Upper lobe of right lung (tissue), 1 donor: ENCODE results near the gene EHHADH. TPM values are rescaled to one million over a fixed set of nuclear protein-coding genes. Genes with fewer than 3 reads are reported as not detected.

Experiments used
- ATAC-seq: fragments of 200-7000 bp; cut with Tn5 transposase; one replicate; pipeline ENCODE4 v1.9.1; 2020; ENCODE audit warnings: mild to moderate bottlenecking, moderate library complexity
- DNase-seq: peaks from one replicate; pipeline ENCODE4 v3.0.0-alpha.2; 2020
- H3K27ac ChIP-seq: fragments of 200-600 bp; one replicate; pipeline ENCODE4 v1.8.0; 2022
- H3K27me3 ChIP-seq: fragments of 200-600 bp; one replicate; pipeline ENCODE4 v1.8.0; 2022; ENCODE audit warnings: mild to moderate bottlenecking
- H3K36me3 ChIP-seq: fragments of 200-600 bp; one replicate; pipeline ENCODE4 v1.8.0; 2022
- H3K4me1 ChIP-seq: fragments of 200-600 bp; one replicate; pipeline ENCODE4 v1.8.0; 2022
- H3K4me3 ChIP-seq: fragments of 200-600 bp; one replicate; pipeline ENCODE4 v1.8.0; 2022; ENCODE audit warnings: mild to moderate bottlenecking
- H3K9me3 ChIP-seq: fragments of 200-600 bp; one replicate; pipeline ENCODE4 v1.8.0; 2022
- intact Hi-C: fragments of 100-400 bp; cut with DNase I; formaldehyde crosslinking; loops from one replicate; pipeline ENCODE4 v1.11.0; 2022
- microRNA-seq: library from miRNA; unstranded; fragments of <30 nt; microRNA quantifications from one replicate; pipeline ENCODE4 v1.2.0, GENCODE V29; 2020; ENCODE audit warnings: borderline microRNAs expressed
- total RNA-seq: library from RNA; stranded (reverse); fragmentation: NEBNext Ultra II Directional; extraction: Animal tissue kit (Norgen Biotek cat#: 25700); gene quantifications from one replicate; pipeline ENCODE4 v1.2.1, GENCODE V29; 2021
- TF ChIP-seq, protein P1 (sequence below): fragments of 200-600 bp; IDR thresholded peaks from one replicate; pipeline ENCODE4 v1.8.0; 2022; ENCODE audit warnings: antibody characterized with exemption
- donor health status: DM: no; HTN: yes; CAD: no; lungs with severe emphysema.

EHHADH gene
- total RNA-seq, 1 donor from 2014 or later, result 12.0 TPM

DNA sequence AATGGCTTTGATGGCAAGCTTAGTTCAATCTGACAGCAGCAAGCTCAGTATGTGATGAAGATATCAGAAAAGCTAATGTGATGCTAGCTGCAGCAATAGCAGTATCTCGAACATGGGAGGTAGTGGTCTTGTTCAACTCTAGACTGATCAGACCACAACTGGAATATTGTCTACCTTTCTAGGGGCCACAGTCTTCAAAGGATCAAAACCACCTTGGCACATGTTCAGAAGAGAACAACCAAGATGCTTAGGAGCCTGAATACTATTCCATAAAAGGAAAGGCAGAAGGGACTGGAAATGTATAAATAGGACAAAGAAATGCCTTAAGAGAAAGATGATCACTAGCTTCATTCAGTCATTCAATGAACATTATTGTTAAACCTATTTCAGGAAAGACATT is 103.3 kb downstream of the EHHADH start:
- H3K36me3 ChIP-seq, result no peaks in the 10 kb centered on the region
- no peak for DNase-seq
- H3K4me1 ChIP-seq, result peaks cover 8% of the 10 kb centered on the region
- intact Hi-C loops, result no loop called here
- ATAC-seq, result no peak
- H3K27ac ChIP-seq, result no peak overlapping the region
- no peak overlapping the region for H3K4me3 ChIP-seq
- TF ChIP-seq, protein P1, sequence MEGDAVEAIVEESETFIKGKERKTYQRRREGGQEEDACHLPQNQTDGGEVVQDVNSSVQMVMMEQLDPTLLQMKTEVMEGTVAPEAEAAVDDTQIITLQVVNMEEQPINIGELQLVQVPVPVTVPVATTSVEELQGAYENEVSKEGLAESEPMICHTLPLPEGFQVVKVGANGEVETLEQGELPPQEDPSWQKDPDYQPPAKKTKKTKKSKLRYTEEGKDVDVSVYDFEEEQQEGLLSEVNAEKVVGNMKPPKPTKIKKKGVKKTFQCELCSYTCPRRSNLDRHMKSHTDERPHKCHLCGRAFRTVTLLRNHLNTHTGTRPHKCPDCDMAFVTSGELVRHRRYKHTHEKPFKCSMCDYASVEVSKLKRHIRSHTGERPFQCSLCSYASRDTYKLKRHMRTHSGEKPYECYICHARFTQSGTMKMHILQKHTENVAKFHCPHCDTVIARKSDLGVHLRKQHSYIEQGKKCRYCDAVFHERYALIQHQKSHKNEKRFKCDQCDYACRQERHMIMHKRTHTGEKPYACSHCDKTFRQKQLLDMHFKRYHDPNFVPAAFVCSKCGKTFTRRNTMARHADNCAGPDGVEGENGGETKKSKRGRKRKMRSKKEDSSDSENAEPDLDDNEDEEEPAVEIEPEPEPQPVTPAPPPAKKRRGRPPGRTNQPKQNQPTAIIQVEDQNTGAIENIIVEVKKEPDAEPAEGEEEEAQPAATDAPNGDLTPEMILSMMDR, result no peak
- H3K27me3 ChIP-seq, result peaks cover 30% of the 10 kb centered on the region
- H3K9me3 ChIP-seq, result no peaks in the 10 kb centered on the region

DNA sequence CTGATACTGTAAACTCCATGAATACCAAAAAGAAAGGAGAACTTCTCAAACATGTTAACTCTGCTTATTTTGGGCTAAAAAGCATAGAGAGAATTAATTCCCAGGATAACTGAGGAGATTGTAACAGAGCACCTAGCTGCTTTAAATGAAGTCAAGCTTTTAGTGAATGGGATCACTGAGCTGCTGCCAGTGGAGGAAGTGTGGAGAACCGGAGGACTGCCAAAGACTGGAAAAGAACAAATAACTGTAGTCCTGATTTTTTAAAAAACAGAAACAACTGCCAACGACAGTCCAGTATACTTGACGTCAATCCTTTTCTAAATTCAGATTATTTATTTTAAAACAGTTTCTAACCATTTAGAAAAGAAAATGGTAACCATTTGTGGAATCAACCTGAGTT is 104.3 kb downstream of the EHHADH start:
- ATAC-seq (no peak), DNase-seq (no peak)
- TF ChIP-seq, protein P1, result no peak
- no peaks in the 10 kb centered on the region for H3K9me3 ChIP-seq
- peaks cover 8% of the 10 kb centered on the region for H3K4me1 ChIP-seq
- intact Hi-C loops, result no loop called here
- no peaks in the 10 kb centered on the region for H3K36me3 ChIP-seq
- H3K27ac ChIP-seq, result no peak overlapping the region
- H3K27me3 ChIP-seq, result peaks cover 30% of the 10 kb centered on the region
- H3K4me3 ChIP-seq, result no peak overlapping the region

DNA sequence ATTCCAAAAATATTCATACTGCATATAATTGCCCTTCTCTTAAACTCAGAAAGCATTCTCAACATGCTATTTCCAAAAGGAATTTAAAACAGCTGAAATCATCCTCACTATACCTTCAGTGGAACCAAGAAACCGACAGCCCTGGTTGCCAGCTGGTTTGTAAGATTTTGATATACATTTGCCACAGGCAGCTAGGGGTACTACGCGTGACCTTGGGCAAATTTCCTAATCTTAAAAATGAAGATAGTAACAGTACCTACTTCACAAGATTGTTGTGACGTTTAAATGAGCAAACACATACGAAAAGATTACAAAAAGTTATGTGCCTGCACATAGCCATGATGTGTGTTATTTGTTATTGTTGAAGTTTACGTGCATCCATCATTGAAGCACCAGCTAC is 108.3 kb downstream of the EHHADH start:
- H3K4me1 ChIP-seq, result no peaks in the 10 kb centered on the region
- H3K27me3 ChIP-seq, result peaks cover 10% of the 10 kb centered on the region
- H3K9me3 ChIP-seq, result no peaks in the 10 kb centered on the region
- TF ChIP-seq, protein P1, result no peak
- no peak overlapping the region for H3K4me3 ChIP-seq
- DNase-seq (no peak), ATAC-seq (no peak)
- H3K27ac ChIP-seq, result no peak overlapping the region
- no peaks in the 10 kb centered on the region for H3K36me3 ChIP-seq
- intact Hi-C loops, result no loop called here

DNA sequence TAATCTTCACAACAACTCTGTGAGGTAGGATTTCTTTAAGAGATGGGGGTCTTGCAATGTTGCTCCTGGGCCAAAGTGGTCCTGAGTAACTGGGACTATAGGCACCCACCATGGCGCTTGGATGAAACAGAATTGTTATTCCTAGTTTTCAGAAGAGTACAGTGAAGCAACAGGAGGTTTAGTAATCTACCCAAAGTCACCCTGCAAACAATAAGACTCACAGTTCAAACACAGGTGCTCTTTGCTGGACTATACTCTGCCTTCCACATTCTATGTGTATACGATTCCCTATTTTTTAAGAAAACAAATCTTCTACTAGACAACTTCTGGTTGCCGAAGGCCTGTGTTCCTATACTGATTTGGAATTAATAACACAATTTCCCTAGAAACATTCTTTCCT is 109.1 kb downstream of the EHHADH start:
- no peak for ATAC-seq
- H3K27me3 ChIP-seq, result peaks cover 3% of the 10 kb centered on the region
- H3K9me3 ChIP-seq, result no peaks in the 10 kb centered on the region
- no peak for DNase-seq
- no peak overlapping the region for H3K4me3 ChIP-seq
- no peak overlapping the region for H3K27ac ChIP-seq
- H3K4me1 ChIP-seq, result no peaks in the 10 kb centered on the region
- intact Hi-C loops, result no loop called here
- H3K36me3 ChIP-seq, result no peaks in the 10 kb centered on the region
- TF ChIP-seq, protein P1, result no peak

Small RNA genes within 50 kb of the gene (microRNA-seq; reads per million reads assigned to microRNA genes)
- not detected for gene MIR5588

Other genes starting within 250 kb of the EHHADH start
- gene C3orf70, start 101.0 kb downstream of the EHHADH start, total RNA-seq, result 4.1 TPM
- 37.6 TPM for gene MAP3K13, start 109.1 kb upstream of the EHHADH start, total RNA-seq
- 31.6 TPM for gene TMEM41A, start 245.0 kb upstream of the EHHADH start, total RNA-seq